ENCODE measurements around the gene FAM193A. TPM values are rescaled to one million over a fixed set of nuclear protein-coding genes. Genes with fewer than 3 reads are reported as not detected.

FAM193A gene
- total RNA-seq, 1 donor from 2014 or later, result 56.1 TPM

- DNase-seq, result no peak
- no peaks in the 10 kb centered on the region for H3K36me3 Mint-ChIP-seq (ENCODE audit: unreplicated experiment)
- peaks cover 17% of the 10 kb centered on the region for H3K27me3 Mint-ChIP-seq (ENCODE audit: unreplicated experiment)
- peaks cover 20% of the 10 kb centered on the region for H3K4me1 Mint-ChIP-seq (ENCODE audit: low read depth, unreplicated experiment)
- peaks cover 4% of the 10 kb centered on the region for H3K9me3 Mint-ChIP-seq (ENCODE audit: unreplicated experiment)
- TF ChIP-seq CTCF (IDR thresholded peaks at IDR 0.05; ENCODE audit: partially characterized antibody, unreplicated experiment), result no peak
- no peak overlapping the region for H3K4me3 Mint-ChIP-seq (ENCODE audit: unreplicated experiment)
- H3K27ac Mint-ChIP-seq (ENCODE audit: unreplicated experiment), result no peak overlapping the region
Measured at GRCh38 chr4:2574863-2575262, 38.4 kb downstream of the FAM193A start.

GRCh38 chr4:2576290-2576689 lies 39.8 kb downstream of the FAM193A start:
- H3K27me3 Mint-ChIP-seq (ENCODE audit: unreplicated experiment), result peaks cover 12% of the 10 kb centered on the region
- no peak overlapping the region for H3K4me3 Mint-ChIP-seq (ENCODE audit: unreplicated experiment)
- H3K27ac Mint-ChIP-seq (ENCODE audit: unreplicated experiment), result no peak overlapping the region
- no peak for TF ChIP-seq CTCF (IDR thresholded peaks at IDR 0.05; ENCODE audit: partially characterized antibody, unreplicated experiment)
- H3K36me3 Mint-ChIP-seq (ENCODE audit: unreplicated experiment), result no peaks in the 10 kb centered on the region
- H3K9me3 Mint-ChIP-seq (ENCODE audit: unreplicated experiment), result peaks cover 4% of the 10 kb centered on the region
- no peak for DNase-seq
- H3K4me1 Mint-ChIP-seq (ENCODE audit: low read depth, unreplicated experiment), result peaks cover 15% of the 10 kb centered on the region

DNA sequence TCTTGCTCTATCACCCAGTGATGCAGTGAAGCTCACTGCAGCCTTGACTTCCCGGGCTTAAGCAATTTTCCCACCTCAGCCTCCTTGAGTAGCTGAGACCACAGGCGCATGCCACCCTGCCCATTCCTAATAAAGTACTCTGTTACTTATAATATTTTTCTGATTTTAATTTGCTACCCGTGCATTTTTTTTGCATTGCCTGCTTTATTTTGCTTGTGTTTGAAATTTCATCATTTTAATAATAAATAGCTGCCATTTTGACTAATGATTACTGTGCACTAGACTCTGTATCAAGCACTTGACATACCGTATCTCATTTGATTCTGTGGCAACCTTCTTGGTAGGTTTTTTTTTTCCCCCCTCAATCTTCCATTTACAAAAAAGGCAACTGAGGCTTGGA lies 41.7 kb downstream of the FAM193A start:
- H3K9me3 Mint-ChIP-seq (ENCODE audit: unreplicated experiment), result peaks cover 10% of the 10 kb centered on the region

GRCh38 chr4:2579910-2580309 lies 43.5 kb downstream of the FAM193A start:
- Mint-ChIP-seq H3K27ac (ENCODE audit: unreplicated experiment) (no peak overlapping the region), H3K9me3 (ENCODE audit: unreplicated experiment) (peaks cover 10% of the 10 kb centered on the region), H3K36me3 (ENCODE audit: unreplicated experiment) (no peaks in the 10 kb centered on the region), H3K4me3 (ENCODE audit: unreplicated experiment) (no peak overlapping the region), H3K27me3 (ENCODE audit: unreplicated experiment) (peaks cover 8% of the 10 kb centered on the region), H3K4me1 (ENCODE audit: low read depth, unreplicated experiment) (peaks cover 13% of the 10 kb centered on the region)
- no peak for DNase-seq
- TF ChIP-seq CTCF (IDR thresholded peaks at IDR 0.05; ENCODE audit: partially characterized antibody, unreplicated experiment), result no peak

More for the DNA sequence above, 41.7 kb downstream of the FAM193A start:
- peaks cover 10% of the 10 kb centered on the region for H3K4me1 Mint-ChIP-seq (ENCODE audit: low read depth, unreplicated experiment)
- no peak overlapping the region for H3K4me3 Mint-ChIP-seq (ENCODE audit: unreplicated experiment)
- H3K36me3 Mint-ChIP-seq (ENCODE audit: unreplicated experiment), result no peaks in the 10 kb centered on the region
- peaks cover 16% of the 10 kb centered on the region for H3K27me3 Mint-ChIP-seq (ENCODE audit: unreplicated experiment)
- no peak for DNase-seq
- no peak overlapping the region for H3K27ac Mint-ChIP-seq (ENCODE audit: unreplicated experiment)
- no peak for TF ChIP-seq CTCF (IDR thresholded peaks at IDR 0.05; ENCODE audit: partially characterized antibody, unreplicated experiment)

DNA sequence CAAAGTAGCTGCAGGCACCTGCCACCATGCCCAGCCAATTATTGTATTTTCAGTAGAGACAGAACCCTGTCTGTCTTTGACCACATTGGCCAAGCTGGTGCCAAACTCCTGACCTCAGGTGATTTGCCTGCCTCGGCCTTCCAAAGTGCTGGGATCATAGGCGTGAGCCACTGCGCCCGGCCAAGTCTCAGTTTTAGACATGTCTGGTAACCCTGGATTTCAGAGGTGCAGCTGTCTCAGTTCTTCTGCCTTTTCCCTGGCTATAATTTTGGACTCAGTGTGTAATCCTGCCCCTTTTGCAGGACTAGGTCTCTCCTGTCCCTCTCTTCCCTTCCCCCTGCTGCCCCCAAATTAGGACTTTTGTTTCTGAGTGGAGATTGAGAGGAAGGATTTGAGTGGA lies 46.6 kb downstream of the FAM193A start:
- no peak overlapping the region for H3K4me3 Mint-ChIP-seq (ENCODE audit: unreplicated experiment)
- DNase-seq, result no peak

More for the DNA sequence above, 46.6 kb downstream of the FAM193A start:
- Mint-ChIP-seq H3K36me3 (ENCODE audit: unreplicated experiment) (no peaks in the 10 kb centered on the region), H3K27ac (ENCODE audit: unreplicated experiment) (no peak overlapping the region), H3K27me3 (ENCODE audit: unreplicated experiment) (peaks cover 6% of the 10 kb centered on the region), H3K9me3 (ENCODE audit: unreplicated experiment) (peaks cover 13% of the 10 kb centered on the region), H3K4me1 (ENCODE audit: low read depth, unreplicated experiment) (peaks cover 18% of the 10 kb centered on the region)
- TF ChIP-seq CTCF (IDR thresholded peaks at IDR 0.05; ENCODE audit: partially characterized antibody, unreplicated experiment), result no peak
